SK-N-MC (cell line): ENCODE measurements around the gene ALDH4A1.

Experiments
- EZH2 ChIP-seq: fragments of 200-600 bp; sonication (generic); IDR thresholded peaks from one replicate; pipeline ENCODE4 v1.6.1; 2017; ENCODE audit warnings: antibody characterized with exemption
- FOXP2 ChIP-seq: optimal IDR thresholded peaks from 2 replicates; pipeline ENCODE3; 2011; ENCODE audit warnings: mild to moderate bottlenecking, moderate library complexity; ENCODE audit not compliant: insufficient read depth; ENCODE audit errors: extremely low read length, control extremely low read depth
- POLR2AphosphoS5 ChIP-seq: IDR thresholded peaks from 2 replicates; pipeline ENCODE4 v1.6.1; 2012; ENCODE audit warnings: mild to moderate bottlenecking, low read depth, low read length, borderline replicate concordance

- TF ChIP-seq POLR2AphosphoS5 (no peak), EZH2 (no peak), FOXP2 (peak; percentile 10)
Measured at GRCh38 chr1:18875107-18875795, 27.1 kb downstream of the ALDH4A1 start.
